ENCODE data around the gene SOX12.

SOX12 gene

DNA sequence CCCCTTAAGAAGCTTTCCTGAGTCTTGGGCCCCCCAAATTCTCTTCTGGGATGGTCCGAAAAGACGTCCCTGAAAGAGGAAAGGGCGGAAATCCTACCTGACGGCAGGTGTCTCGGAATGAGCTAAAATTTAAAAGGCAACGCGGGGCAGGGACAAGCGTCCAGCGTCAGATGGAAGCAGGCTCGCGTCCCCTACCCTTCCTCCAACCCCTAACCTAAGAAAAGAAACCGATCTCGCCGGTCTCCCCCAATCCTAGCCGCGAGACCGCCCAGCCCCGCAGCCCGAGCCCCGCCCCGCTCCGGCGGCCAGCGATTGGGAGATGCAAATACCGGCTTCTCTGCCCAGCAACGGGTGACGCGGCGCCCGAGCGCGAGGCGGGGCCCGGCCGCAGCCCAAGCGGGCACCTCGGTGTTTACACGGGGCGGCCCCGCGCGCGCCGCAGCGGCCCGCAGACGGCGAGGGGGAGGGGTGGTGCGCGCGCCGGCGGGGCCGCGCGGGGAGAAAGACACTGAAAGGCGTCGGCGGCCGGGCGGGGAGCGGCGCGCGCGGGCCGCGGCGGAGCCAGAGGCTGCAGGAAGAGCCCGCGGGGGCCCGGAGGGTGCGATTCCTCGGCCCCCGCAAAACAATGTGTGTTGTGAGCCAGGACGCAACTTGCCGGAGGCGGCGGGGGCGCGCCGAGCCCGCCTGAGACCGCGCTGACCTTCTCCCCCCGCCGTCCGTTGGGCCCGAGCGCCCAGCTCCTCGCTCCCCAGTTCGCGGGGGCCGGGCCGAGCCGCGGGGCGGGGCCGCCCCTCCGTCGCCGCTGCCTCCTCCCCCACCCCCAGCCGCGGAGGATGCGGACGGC is at the start of gene SOX12:
TSS of gene SOX12 (plus strand) at position 508 of the 844 bp plus-strand sequence. CDS start 373 bp downstream, outside the sequence.
- peak; percentile 86 for DNase-seq

DNA sequence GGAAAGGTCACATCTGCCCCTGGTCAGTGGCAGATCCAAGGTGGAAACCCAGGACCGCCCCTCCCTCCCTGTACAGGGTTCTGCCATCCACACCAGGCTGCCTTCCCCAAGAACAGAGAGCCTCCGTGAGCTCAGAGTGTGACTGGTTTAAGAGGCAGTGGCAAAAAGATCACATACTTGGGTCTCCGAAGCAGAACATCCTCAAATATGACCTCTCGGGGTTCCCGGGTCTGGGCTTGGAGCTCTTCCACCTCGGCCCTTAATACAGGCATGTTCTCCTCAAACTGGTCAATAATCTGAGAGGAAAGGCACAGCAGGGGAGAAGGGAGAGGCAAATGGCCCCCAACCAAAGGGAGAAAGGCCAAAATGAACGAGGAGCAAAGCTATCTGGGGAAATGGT is 49.6 kb upstream of the SOX12 start:
- DNase-seq = no peak

DNA sequence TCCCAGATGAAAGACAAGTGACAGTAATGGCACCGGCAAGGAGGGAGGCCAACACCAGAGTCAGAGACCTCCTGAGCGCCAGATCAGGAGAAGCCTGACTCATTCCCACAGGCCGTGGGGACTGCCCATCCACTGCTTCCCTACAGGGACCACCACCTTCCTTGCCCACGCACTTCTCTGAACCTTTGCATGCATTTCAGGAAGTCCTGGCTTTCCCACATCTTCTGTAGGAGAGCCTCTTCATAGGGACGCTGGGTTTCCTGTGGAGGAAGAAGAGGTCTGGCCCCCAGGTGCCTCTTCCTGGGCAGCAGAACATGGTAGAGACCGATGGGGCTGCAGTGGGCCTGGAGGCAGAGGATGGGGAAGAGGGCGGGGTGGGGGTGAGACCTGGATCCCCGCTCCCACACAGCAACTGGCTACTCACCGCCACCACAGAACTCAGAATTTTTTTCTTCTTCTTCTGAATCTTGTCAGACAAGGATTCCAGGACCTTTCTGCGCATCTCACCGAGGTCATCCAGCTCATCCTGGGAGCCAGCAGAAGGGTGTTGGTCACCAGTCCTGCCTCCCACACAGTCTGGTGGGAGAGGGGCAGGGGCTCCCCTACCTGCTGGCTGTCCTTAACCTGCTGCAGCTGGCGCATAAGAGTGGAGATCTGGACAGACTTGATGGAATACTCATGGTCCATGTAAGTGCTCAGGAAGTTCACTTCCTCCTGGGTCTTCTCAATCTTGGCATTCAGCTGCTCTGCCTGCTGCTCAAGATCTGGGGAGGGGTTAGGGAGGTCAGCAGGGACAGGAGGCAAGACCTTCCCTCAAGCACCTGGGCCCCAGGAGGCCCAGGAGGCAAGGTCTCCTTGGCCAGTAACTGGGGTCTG is 48.5 kb upstream of the SOX12 start:
- no peak for DNase-seq

DNA sequence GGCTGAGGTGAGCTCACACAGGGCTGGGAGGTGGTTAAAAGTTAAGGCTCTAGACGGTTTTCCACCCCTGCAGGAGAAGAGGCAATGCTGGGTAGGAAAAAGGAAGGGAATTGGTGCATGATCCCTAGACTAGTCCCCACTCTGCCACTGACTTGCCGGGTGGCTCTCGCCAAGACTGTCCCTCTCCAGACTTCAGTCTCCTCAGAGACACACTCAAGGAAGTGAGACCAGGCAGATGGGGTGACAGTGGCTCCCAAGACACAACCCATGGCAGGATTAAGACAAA is 47.9 kb upstream of the SOX12 start:
- DNase-seq = no peak

DNA sequence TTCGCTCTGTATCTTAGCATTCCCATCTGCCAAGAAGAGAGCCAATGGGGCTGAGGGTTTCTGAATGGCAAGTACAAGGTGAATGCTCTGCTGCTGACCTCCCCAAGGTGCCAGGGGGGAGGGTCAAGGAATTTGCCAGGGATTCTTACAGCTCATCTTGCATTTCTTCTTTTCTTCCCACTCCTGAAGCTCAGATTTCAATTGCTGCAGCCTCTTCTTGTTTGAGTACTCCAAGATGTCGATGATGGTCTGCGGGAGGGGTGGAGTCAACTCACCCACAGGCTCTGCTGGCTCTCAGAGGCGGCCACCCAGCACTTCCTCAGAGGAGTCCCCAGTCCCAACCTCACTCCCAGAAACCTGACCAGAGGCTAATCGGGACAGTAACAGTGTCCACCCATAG is 47.2 kb upstream of the SOX12 start:
- DNase-seq = no peak

DNA sequence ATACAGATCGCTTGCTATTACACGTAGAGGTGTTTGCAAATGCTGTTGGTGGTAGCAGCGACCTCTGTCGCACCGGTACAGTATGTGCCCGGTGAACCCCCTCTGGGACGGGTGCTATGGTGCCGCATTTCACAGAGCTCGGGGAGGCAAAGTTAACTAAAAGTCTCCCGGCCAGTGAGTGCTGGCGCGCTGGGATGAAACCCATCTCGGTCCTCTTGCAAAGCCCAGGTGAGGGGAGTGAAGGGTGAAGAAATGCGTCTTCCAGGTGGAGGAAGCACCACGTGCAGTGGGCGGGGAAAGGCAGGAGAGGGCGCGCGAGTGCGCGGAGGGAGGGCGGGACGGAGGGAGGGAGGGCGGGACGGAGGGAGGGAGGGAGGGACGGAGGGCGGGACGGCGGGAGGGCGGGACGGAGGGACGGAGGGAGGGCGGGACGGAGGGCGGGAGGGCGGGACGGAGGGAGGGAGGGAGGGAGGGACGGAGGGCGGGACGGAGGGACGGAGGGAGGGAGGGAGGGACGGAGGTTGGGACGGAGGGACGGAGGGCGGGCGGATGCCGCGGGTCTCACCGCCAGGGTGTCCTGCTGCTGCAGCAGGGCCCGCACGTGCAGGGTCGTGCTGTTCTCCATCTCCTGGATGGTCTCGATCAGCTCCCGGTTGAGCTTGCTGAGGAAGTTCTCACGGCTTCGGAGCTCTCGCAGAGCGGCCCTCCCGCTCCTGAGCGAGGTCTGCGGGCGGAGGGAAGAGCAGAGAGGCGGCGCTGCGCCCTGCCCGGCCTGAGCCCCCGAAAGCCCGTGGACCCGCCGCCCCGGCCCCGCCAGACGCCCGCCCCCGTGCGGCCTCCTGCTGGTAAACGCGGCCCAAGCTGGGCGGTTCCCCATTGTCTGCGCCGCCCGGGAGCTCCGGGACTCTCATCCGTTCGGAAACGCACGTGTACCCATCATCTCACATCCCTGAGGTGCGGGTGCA is 46.5 kb upstream of the SOX12 start:
- no peak for DNase-seq

DNA sequence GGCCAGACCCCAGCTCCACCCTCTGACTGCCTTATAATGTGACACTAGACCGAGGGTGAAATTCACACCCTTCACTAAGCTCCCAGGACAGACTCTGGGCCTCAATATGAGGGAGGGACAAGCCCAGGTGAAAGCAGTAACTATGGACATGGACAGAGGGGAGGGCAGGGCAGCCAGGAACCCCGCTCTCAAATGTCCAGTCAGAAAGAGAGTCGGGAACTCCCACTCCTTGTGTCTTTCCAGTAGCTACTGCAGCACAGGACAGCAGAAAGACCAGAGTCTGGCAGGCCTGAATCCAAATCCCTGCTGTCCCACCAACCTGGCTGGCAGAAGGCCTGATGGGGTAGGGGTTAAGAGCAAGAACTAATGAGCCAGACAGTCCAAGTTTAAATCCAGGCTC is 41.2 kb upstream of the SOX12 start:
- no peak for DNase-seq

DNA sequence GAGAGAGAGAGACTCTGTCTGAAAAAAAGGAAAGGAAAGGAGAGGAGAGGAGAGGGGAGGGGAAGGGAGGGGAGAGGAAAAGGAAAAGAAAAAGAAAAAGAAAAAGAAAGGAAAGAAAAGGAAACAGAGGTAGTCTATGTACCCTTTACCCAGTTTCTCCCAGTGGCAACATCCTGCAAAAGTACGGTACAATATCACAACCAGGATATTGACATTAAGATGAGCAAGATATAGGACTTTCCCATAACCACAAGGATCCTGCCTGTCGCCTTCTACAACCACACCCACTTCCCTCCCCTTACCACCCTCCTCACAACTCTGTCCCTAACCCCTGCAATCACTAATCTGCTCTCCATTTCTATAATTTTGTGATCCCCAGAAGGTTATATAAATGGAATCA is 38.8 kb upstream of the SOX12 start:
- no peak for DNase-seq

DNA sequence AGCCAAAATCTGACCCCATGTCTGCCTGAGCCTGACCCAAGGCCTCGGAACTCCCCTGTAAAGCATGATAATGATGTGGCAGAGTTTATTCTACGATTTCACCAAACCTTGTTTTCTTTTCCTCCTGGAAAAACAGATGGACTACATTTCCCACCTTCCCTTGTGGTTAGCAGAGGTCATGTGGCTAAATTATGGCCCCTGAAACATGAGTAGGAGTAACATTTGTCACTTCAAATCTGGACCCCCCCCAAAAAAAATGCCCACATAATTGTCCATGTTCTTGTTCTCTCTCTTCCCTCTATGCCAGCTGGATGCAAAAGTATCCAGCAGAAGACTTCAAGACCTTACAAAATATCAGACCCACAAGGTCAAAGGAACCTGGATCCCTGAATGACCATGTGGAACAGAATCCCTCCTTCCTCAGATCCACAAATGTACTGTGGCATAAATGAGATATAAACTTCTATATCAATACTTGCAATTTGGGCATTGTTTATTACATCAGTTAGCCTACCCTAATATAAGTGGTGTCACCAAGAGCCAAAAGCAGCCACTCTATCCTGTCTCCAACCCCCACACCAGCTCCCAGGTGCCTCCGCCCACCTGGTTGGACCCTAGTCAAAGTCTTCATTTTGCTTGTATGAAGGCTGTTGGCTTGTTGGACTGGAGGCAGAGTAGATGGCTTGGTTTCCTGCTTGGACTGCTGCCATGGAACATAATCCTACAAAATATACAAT is 36.2 kb upstream of the SOX12 start:
- DNase-seq = no peak

DNA sequence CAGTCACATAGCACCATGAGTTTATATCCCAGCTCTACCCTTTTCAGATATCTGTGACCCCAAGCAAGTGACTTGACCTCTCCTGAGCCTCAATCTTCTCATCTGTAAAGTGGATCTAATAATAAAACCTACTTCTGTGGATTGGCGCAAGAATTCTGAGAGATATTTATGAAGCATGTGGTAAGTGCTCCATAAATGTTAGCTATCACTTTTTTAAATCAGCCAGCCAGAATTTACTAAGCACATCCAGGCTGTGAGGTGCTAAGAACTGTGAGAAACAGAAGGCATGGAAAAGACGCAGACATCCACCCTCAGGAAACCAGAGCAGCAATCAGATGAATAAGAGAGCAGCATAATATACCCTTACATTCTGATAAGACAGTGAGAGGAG is 35.7 kb upstream of the SOX12 start:
- no peak for DNase-seq

DNA sequence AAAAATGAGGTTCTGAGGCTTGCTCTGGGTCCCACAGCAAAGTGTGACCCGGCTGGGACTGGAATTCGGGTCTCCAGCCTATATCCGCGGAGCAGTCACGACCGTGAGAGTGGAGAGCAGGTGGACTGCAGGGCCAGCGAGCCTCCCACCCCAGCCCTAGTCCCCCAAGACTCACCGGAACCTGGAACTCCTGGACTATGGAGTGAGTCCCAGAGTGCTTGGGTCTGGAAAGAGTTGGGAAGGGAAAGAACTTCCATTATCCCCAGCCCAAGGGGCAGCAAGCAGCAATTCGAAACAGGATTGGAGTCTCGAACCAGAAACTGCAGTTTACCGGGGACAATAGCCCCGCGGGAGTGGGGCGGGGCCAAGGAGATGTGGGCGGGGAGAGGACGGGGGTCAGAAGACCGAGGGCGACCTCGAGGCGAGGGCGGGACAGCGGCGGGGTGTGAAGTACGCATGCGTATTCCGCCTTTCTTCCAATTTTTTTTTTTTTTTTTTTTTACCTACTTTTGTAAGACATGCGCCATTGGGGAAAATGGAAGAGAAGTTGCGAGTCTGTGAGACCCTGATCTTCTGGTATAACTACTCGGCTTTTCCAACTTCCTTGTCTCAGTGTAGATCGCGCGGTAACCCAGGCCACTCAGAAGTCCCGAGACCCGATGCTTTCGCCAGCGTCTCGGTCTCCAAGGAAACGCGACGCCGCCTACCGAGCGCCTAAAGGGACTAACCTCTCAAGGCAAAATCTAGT is 35.1 kb upstream of the SOX12 start, which contains the start of gene C20orf96:
TSS of gene C20orf96 (minus strand) at position 667 of the 748 bp plus-strand sequence. CDS start at position 527, 140 bp downstream.
- DNase-seq = peak; percentile 71

DNA sequence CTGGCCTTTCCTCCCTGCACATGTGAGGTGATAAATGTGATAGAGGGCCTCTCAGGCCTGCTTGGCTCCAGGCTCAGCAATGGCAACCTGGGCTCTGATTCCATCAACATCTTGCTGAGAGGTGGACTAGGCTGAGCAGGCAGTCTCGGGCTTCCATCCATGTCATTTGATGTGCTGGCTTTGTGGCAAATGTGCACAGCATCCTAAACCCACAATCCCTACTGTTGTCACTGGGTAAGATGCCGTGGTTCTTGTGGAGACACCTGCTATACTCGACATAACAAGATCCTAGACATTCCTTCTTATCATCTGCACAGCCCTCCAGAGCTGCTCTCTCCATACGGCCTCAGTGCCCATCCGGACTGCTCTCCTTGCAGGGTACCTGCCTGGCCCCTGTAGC is 30.8 kb upstream of the SOX12 start:
- no peak for DNase-seq

DNA sequence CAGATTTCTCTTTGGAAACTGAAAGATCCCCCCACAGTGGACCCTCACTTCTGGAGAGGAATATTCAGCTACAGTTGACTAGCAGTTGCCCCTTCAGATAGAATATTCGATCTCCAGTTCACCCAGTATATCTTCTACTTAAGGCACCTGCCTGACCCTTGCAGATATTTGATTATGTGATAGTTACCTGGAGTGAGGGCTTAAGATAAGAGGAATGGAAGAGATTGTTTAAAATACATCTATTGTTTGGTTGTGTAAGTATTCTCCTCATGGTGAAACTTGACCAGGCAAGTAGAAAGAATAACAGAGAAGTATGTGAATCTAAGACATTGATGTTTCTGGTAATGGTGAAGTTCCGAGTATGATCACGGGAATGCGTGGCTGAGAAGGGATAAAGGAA is 29.5 kb upstream of the SOX12 start:
- no peak for DNase-seq

DNA sequence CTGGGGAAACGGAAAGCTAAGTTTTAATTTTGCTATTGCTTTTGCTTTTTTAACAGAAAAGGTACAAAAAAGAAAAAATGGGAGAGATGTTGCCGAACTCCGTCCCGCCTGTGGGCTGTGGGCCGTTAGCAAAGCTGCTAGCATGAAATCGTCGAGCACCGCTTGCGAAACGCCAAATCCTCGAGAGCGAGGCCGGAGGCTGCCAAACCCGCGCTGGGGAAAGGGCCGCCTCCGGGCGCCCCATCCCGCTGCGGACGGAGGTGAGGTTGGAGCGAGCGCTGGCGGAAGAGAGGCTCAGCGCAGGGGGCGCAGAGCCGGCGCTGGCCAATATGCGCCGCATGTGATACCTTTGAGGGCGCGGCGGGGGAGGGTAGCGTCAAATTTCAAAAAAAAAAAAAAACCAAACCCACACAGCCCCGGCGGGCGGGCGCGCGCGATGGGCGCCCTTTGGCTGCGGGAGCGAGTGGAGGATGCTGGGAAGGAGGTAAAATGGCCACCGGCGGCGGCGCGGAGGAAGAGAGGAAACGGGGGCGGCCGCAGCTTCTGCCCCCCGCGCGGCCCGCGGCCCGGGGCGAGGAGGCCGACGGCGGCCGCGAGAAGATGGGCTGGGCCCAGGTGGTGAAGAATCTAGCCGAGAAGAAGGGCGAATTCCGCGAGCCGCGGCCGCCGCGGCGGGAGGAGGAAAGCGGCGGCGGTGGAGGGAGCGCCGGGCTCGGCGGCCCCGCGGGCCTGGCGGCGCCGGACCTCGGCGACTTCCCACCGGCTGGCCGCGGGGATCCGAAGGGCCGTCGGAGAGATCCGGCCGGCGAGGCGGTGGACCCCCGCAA is 28.0 kb upstream of the SOX12 start, which contains the start of gene ZCCHC3:
TSS of gene ZCCHC3 (plus strand) at position 473 of the 827 bp plus-strand sequence. CDS start at position 490, 17 bp downstream.
- peak; percentile 86 for DNase-seq

DNA sequence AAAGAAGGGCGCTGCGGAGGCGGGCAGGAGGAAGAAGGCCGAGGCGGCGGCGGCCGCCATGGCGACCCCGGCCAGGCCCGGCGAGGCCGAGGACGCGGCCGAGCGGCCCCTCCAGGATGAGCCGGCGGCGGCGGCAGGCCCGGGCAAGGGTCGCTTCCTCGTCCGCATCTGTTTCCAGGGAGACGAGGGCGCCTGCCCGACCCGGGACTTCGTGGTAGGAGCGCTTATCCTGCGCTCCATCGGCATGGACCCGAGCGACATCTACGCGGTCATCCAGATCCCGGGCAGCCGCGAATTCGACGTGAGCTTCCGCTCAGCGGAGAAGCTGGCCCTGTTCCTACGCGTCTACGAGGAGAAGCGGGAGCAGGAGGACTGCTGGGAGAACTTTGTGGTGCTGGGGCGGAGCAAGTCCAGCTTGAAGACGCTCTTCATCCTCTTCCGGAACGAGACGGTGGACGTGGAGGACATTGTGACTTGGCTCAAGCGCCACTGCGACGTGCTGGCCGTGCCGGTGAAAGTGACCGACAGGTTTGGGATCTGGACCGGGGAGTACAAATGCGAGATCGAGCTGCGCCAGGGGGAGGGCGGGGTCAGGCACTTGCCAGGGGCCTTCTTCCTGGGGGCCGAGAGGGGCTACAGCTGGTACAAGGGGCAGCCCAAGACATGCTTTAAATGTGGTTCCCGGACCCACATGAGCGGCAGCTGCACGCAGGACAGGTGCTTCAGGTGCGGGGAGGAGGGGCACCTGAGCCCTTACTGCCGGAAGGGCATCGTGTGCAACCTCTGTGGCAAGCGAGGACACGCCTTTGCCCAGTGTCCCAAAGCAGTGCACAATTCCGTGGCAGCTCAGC is 27.2 kb upstream of the SOX12 start:
- DNase-seq = peak; percentile 61

DNA sequence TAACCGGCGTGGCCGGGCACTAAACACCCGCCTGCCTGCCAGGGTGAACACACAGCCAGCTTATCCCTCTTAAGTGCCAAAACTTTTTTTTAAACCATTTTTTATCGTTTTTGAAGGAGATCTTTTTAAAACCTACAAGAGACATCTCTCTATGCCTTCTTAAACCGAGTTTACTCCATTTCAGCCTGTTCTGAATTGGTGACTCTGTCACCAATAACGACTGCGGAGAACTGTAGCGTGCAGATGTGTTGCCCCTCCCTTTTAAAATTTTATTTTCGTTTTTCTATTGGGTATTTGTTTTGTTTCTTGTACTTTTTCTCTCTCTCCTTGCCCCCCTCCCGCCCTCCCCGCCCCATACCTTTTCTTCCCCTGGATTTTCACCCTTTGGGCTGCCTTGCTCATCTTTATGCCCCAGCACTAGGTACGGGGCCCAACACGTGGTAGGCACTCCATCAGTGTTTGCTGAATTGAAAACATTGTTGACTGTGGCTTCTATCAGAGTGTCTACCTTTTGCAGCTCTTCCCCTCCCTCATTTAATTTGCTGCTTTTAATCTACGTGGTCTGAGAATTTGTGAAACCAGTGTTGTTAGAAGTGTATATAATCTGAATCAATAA is 26.5 kb upstream of the SOX12 start:
- DNase-seq = no peak

DNA sequence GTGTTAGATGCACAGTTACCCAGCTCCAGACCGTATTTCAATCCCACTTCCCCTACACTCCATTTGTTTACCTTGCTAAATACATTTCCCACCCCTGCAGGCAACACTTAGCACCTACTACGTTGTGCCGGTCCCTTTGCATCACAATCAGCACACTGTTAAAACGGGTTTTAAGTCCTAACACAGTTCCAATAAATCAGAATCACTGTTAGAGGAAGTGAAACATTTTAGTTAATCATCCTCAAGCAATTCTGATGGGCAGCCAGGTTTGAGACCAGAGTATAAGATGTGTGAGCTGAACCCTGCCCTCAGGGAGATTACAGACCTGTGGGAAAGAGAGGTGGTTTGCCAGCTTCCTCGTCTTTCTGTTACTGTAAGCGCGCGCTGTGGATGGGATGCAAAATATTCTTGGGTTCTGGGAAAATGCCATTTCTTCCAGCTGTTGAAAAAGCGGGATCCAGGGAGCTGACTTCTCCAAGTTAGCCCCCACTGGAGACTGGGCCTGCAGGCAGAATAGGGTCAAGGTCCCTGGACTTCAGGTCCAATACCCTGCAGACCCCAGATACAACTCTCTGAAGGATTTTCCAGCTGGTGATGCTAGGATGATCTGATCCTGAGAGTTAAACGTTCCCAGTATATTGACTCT is 24.9 kb upstream of the SOX12 start:
- DNase-seq = no peak
